NCI-H2196 (cell line): Measurements from ENCODE around the gene INO80.

Experiments
- DNase-seq: peaks from one replicate; lab custom pipeline; 2025; ENCODE audit not compliant: unreplicated experiment; lab: John Stamatoyannopoulos, UW

INO80 gene

DNA sequence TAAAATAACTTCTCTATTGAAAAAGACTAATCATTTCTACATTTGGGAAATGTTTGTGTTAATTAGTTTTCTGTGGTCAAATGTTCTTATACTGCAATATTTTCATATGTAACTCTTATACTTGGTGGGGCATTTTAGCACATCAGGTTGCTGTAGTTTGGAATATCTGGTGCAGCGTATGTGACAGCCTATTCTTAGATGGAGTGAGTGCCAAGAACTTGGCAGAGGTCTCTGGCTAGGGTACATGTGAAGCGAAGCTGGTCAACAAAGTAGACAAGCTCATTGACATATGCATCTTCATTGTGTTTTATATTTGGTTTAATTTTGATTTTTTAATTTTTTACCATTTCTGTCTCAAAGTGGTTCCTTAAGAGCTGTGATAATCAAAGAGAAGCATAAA, 109.6 kb downstream of the INO80 start:
- no peak for DNase-seq

DNA sequence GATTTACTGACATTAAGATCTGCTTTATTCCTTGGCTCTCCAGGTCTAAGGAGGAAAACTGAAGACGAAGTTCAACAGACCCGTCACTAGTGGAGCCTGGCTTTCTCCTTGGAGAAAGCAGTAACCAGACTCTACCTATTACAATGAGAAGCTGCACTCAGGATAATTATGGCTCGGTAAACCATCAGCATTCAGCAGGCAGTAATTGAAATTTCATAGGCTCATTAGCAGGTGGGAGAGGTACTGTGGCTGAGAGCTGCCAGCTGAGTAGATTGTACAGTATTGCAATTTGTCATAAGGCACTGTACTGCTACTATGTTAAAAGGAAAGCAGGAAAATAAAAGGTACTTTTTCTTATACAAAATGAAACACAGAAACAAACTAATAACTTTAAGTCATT, 111.6 kb downstream of the INO80 start:
- no peak for DNase-seq

DNA sequence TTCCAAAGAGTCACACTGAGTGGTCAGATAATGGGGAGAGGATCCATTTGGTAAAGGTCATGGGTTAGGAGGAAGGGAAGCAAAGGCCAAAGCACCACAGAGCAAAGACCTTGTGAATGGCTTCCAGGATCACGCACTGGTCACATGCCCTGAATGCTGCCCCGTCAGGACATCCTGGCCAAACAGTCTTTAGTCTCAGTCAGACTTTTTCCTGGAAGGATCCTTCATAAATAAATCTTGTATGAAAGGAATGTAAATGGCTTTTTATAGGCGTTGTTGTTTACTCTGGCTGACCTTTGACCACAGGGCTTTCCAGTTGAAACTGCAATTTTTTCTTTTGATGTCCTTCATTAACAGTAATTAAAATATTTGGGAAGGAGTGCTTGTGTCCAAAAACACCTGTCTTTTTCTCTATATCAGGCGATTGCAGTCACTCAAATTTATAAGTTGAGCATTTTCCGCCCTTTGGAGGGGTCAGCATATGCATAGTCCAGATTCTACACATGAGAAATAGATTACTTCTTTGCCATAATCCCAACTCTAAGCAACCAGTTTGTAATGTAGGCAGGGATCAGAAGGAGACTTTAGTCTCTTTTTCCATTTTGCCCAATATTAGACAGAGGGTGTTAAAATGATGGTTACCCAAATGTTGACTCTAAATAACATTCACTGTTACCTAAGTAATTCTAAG, 114.4 kb downstream of the INO80 start:
- DNase-seq: no peak

DNA sequence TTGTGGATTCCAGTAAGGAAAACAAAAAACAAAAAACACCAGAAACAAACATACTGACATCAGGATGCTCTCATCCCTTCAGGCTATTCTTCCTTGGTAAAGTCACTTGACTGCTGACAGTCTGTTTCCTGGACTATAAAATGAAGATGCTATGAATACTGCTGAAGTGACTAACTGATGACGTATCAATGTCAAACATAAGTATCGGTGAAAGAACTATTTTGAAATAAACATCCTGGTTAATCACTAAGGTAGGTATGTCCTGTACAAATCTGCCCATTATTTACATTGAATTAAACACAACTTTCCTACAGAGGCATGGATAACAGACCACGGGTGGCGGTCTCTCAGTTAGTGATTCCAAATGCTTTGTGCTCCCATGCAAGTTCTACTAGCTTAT, 116.9 kb downstream of the INO80 start:
- DNase-seq: no peak

DNA sequence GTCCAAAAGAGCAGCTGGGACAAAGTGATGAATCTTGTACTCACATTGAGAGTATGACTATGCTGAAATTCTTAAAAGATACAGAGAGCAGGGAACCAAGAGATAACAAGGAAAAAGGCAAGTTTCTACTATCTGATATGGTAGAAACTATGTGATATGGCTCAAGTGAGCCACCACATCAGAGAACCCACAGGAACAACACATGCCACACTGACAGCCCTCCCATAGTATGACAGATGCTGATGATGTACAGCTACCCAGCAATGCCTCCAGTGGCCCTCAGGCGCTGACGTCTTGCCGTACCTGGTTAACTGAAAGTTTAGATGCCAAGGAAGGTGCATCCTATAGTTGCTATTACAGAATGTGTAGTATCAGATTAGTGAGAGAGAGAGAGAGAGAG, 120.4 kb downstream of the INO80 start:
- no peak for DNase-seq

DNA sequence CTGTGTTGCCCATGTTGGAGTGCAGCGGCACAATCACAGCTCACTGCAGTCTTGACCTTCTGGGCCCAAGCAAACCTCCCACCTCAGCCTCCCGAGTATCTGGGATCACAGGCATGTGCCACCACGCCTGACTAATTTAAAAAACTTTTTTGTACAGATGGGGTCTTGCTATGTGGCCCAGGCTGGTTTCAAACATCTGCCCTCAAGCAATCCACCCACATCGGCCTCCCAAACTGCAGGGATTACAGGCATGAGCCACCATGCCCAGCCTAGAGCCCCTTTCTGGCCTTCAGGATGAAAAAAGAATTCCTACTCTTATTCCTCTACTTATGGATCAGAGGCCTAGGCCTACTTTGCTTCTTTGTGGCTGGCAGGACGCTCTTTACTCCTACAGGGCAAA, 123.3 kb downstream of the INO80 start:
- DNase-seq: no peak

DNA sequence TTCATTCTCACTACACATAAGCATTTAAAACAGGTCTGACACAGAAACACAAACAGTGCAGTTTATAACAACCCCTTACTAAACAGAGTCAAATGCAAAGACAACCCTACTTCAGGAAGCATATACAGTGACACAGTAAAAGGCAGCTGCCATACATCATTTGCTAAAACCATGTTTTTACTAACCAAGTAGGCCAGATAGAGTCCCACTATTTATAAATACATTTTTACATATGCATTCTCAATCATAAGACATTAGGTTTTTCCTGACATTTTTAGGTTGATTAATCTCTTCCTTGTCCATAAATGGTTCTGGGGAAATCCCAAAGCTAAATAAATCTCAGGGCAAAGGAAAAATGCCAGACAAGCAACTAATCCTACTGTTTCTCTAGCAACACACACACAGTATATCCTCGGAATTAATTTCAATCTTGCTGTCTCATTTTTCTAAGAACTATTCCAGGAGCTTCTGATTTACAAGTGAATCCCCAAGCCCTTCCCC, 123.8 kb downstream of the INO80 start:
- no peak for DNase-seq

DNA sequence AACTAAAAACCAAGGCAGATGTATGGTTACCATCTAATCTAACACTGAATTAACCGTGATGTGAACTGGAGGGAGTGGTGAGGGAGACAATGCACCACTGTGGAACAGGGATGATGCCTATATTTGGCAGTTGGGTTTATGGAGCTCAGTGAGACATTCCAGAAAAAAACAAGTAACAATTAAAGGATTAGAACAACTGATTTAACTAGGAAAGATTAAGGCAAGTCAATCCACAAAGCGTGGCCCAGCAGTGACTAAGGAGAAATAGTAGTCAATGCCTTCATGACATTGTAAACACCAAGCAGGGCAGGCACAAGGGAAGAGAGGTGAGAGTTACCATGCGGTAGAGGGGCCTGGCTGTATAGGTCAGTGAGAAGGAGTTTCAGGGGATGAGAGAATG, 124.7 kb downstream of the INO80 start:
- no peak for DNase-seq

DNA sequence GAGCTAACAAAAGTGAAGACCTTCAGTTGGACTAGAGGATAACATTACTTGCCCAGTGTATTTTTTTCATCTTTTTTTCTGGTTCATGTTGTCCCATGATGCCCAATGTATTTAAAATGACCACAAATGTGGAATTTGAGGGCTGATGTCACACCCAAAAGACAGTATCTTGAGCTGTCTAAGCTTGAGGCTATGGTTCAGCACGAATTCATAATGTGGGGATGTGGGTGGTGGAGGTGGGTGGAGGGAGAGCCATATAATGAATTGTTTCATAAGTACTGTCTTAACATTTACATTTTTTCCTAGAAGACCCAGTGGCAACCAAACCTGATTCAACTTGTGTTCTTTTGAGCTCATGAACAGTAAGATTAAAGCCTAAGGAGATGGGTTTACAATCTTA, 125.3 kb downstream of the INO80 start:
- no peak for DNase-seq

DNA sequence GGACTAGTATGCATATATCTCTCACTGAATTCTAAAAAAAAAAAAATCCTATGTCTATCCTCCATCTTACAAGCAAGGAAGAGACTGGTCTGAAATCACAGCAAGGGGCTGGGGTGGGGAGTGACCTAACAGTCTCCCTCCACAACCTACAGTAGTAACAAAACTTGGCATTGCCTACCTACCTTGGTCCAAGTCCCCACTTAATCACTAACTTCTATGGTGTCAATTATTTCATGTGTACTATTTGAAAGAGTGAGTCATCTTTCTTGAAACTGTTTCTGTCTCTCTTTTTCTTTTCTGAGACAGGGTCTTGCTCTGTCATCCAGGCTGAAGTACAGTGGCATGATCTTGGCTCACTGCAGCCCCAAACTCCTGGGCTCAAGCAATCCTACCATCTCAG, 126.0 kb downstream of the INO80 start:
- DNase-seq: no peak

DNA sequence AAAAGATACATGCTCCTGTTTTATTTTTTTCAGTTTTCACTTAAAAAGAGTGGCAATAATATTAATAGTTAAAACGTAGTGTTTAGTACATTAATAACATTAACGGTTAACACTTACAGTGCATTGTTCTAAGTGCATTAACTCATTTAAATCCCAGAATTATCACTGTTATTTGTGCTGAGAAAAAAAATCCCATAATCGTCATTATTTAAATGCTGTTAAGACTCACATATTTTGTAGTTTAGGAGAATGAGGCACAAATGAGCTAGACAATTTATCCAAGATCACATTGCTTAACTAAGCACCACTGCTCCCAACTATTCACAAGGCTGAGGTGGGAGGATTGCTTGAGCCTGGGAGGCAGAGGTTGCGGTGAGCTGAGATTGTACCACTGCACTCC, 127.9 kb downstream of the INO80 start:
- no peak for DNase-seq

DNA sequence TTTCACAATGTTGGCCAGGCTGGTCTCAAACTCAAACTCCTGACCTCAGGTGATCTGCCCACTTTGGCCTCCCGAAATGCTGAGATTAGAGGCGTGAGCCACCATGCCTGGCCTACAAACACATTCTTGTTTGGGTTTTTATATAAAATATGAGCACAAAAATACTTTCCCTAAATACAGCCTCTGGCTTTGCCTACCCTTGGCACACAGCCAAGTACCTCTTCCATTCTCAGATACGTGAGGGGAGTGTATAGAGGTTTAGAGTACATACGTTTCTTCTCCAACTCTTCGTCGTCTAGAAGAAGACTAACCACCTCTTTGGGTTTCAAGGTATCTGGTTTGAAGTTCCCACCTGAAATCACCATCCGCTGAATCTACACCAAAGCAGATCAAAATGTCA, 129.3 kb downstream of the INO80 start:
- DNase-seq: no peak

DNA sequence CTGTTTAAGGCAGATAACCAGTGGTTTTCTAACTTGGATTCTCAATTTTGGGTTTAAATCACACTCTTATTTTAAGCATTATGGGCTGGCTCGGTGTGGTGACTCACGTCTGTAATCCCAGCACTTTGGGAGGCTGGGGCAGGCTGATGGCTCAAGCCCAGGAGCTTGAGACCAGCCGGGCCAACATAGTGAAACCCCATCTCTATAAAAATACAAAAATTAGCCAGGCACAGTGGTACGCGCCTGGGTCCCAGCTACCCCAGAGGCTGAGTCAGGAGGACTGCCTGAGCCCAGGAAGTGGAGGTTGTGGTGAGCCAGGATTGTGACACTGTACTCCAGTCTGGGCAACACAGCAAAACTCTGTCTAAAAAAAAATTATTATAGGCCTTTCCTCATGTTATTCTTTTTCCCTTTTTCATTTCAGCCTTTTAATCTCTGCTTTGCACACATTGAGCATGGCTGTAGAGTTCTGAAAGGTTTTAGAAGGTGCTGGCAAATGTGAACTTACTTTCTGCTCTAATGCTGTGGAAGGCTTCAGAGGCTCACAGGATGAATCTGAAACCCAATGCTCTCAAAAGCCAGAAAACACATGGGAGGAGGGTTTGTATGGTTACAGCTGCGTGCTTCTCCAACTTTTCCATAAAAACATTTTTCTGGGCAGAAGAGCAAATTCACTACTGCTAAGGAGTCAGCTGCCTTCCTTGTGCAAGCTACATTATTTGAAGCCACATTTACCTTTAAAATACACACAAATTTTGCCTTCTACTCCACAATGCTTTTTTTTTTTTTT, 130.3 kb downstream of the INO80 start:
- DNase-seq: no peak

DNA sequence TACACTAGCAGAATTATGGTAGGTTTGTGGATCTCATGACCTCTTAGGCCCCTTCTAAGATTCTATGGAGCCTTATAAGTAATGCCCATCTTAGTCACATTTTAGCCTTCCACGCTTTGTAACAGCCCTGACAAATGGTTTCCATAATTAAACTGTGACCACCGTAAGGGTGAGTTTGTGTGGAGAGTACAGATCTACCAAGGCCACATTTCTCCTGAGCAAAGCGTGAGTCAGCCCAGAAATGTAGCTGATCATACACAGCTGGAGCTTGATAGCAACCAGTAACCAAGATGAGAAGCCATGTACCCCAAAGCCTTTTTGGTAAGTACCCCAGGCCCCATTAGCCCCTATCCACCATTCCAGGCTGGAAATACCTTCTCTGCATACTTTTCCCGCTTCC, 131.1 kb downstream of the INO80 start:
- DNase-seq: no peak

DNA sequence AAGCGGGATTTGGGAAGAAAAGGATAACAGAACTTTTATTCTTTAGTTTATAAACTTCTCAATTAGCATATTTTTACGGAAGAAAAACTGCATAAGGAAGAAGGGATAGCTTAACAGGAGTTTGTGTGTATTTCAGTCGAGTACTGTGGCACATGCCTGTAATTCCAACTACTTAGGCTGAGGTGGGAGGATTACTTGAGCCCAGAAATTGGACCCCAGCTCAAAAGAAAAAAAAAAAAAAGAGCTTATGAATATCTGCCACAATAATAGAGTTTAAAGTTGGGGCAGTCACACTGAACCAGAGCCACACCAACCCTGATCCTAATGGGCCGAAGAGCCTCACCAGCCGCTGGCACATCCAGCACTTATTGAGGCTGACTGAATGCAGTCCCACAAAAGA, 131.7 kb downstream of the INO80 start:
- no peak for DNase-seq

DNA sequence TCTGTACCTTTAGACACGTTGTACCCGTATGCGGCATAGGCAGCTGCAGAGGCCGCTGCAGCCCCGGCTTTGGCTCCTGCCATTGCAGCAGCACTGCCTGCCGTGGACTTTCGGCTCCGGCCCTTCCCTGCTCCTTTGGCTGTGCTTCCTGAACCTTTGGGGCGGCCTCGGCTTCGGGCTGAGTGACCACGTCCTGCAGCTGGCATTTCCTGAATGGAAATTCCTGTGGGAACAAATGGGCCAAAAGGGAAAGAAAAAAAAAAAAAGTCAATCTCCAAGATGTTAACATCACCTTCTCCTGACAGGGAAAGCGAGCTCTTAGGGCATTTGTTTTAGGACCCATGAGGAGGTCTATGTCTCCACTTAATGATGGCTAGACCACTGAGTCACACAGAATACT, 133.2 kb downstream of the INO80 start:
- no peak for DNase-seq

DNA sequence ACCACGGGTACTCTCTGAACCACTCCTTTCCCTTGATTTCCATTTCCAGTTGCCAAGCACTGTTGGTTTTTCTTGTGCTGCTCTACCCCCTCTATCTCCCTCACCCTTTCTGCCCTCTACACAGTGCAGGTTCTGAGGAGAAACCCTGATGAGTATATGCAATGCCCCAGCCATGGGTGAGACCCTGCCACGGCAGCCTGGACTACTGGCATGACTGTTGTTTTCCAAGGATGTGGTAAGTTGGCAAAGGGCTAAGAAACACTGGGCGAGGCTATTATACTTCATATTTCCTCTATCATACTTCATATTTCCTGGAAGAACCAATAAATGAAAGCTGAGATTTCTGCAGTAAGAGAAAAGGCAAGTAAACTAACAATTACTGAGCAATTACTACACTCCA, 134.9 kb downstream of the INO80 start:
- no peak for DNase-seq

DNA sequence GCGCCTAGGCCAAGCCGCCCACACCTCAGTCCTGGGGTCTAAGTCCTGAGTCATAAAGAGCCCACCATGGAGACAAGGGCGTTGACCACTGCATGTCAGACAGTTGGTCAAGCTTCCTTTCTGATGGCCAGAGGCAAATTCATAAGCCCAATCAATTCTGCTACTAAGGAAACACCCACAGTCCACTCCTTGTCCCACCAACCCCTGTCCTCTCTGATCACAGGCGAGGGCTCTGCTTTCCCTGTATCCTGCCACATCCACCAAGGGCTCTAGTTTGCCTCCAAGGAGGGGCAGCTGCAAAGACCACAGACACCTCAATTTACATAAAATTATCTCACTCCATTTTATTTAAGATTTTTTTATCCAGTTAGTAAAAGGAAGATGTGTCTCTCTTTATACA, 137.5 kb downstream of the INO80 start:
- no peak for DNase-seq

DNA sequence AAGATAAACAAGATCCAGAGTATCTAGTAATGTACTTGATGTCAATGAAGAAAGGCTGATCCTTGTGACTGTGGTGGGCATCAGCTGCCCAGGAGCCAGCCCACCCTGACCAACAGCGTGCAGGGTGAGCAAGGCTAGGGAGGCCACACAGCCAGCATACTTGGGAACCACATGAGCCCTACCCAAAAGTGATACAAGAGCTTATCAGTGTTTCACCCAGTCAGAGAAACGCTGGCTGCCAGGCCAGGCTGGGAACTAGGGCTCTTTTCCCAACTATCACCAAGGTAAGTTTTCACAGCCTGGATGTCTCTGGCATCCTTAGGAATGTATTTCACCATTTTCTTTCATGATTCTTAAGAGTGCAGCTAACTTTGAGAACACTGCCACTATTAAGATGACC, 137.9 kb downstream of the INO80 start:
- no peak for DNase-seq

DNA sequence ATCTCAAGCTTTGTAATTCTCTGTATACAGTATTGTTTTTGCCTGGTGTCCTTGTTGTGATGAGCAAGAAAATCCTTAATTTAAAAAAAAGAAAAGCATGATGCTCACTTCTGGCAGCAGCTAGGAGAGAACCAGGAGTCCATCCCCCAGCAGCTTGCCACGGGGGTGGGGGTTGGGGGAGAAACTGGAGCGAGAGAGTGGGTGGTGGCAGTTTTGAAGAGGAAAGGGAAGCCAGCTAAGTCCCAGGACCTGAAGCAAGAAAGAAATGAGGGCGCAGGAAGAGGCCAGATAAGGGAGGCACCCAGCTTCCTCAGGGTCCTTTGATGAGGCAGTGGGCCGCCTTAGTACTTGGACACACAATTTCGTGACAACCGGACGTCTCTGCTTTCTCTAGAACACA, 139.3 kb downstream of the INO80 start:
- DNase-seq: no peak

DNA sequence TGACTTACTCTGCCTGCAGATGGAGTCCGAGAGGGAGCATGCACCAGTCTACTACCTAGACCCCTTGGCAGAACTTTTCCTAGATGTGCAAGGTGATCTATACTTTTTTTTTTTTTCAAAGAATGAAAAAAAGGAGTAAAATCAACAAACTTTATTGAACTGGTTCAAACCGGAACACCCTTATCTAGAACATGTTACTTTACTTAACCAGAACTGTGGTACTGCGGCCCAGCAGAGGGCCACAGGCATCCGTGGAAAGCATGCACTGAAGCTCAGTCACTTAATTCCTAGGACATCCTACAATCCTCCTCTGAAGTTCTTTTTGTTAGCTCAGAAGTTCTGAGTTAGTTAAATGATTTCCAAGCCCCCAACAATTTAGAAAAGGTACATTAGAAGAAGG, 141.2 kb downstream of the INO80 start:
- DNase-seq: no peak

DNA sequence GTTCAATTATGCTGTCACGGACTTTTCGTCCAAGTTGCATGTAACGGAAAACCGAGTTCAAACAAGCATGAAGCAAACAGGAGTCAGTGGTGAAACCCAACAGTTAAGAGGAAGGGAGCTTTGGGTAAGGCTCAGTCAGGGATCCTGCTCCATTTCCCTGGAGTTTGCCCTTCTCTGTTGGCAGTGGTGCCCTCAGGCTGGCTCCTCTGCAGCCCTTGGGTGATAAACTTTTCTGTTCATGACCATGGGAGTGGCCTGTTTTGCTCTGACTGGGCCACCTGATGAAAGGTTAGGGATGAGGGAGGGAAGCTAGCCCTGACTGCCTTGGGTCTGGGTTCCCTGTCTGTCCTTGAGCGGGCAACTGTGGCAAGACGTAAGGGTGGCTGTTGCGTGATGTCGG, 146.7 kb downstream of the INO80 start:
- no peak for DNase-seq
